ENCODE results near the gene FMN1.

GRCh38 chr15:32986147-32986546, 208.4 kb downstream of the FMN1 start:
- TF ChIP-seq POLR2A (IDR thresholded peaks at IDR 0.05) = no peak
- no peak for TF ChIP-seq CTCF (IDR thresholded peaks at IDR 0.05)
